NK-92 (cell line): ENCODE results near the gene MCC.

Experiments
- DNase-seq: peaks from one replicate; lab custom pipeline; 2025; ENCODE audit not compliant: unreplicated experiment; lab: John Stamatoyannopoulos, UW

MCC gene

GRCh38 chr5:113042491-113043243 is 445.6 kb downstream of the MCC start:
- no peak for DNase-seq

- DNase-seq: no peak
Measured at GRCh38 chr5:113040672-113041260, 447.5 kb downstream of the MCC start.

GRCh38 chr5:113039934-113040285 is 448.3 kb downstream of the MCC start:
- no peak for DNase-seq

- no peak for DNase-seq
Measured at GRCh38 chr5:113039229-113039933, 448.9 kb downstream of the MCC start.

GRCh38 chr5:113038714-113039113 is 449.5 kb downstream of the MCC start:
- DNase-seq: no peak

- DNase-seq: no peak
Measured at GRCh38 chr5:113038136-113038535, 450.1 kb downstream of the MCC start.

GRCh38 chr5:113036826-113037225 is 451.4 kb downstream of the MCC start:
- DNase-seq: no peak

GRCh38 chr5:113036321-113036720 is 451.9 kb downstream of the MCC start:
- DNase-seq: no peak

GRCh38 chr5:113035096-113035495 is 453.2 kb downstream of the MCC start:
- DNase-seq: no peak

GRCh38 chr5:113034182-113034773 is 454.0 kb downstream of the MCC start:
- no peak for DNase-seq

- no peak for DNase-seq
Measured at GRCh38 chr5:113031557-113031956, 456.7 kb downstream of the MCC start.

- DNase-seq: no peak
Measured at GRCh38 chr5:113031104-113031503, 457.1 kb downstream of the MCC start.

- no peak for DNase-seq
Measured at GRCh38 chr5:113029614-113030013, 458.6 kb downstream of the MCC start.

GRCh38 chr5:113027431-113027830 is 460.8 kb downstream of the MCC start:
- no peak for DNase-seq

GRCh38 chr5:113027015-113027414 is 461.2 kb downstream of the MCC start:
- DNase-seq: no peak

GRCh38 chr5:113026211-113026610 is 462.0 kb downstream of the MCC start:
- DNase-seq: no peak

GRCh38 chr5:113025596-113025995 is 462.7 kb downstream of the MCC start:
- no peak for DNase-seq

GRCh38 chr5:113024076-113024697 is 464.1 kb downstream of the MCC start:
- no peak for DNase-seq

- DNase-seq: no peak
Measured at GRCh38 chr5:113022661-113023060, 465.6 kb downstream of the MCC start.

GRCh38 chr5:113020461-113021273 is 467.6 kb downstream of the MCC start:
- DNase-seq: no peak
